ENCODE measurements around the gene CHST3.
"Not testable (repeated sequence)": the region's sequence is repeated elsewhere in the genome, so short reads cannot be mapped to it uniquely, and the experiment has no call there.

Gene CHST3

GRCh38 chr10:71985542-71986250 lies 21.5 kb downstream of the CHST3 start:
- no peaks in the 10 kb centered on the region for H3K36me3 ChIP-seq (ENCODE audit: insufficient read depth, low read length)
- no peaks in the 10 kb centered on the region for H3K9me3 ChIP-seq (ENCODE audit: low read length)
- no peaks in the 10 kb centered on the region for H3K27me3 ChIP-seq (ENCODE audit: control insufficient read depth in 1 of 2, insufficient read depth in 2 of 2, low read length in 2 of 2)
- peak overlapping the region; percentile 75 for H3K27ac ChIP-seq (ENCODE audit: low read depth, low read length)
- peaks cover 73% of the 10 kb centered on the region for H3K4me1 ChIP-seq (ENCODE audit: insufficient read depth, low read length)
- peak overlapping the region; percentile 30 for H3K9ac ChIP-seq (ENCODE audit: low read length)
- no peak overlapping the region for H3K4me3 ChIP-seq (ENCODE audit: low read depth in 1 of 2, low read length in 2 of 2)

- not testable (repeated sequence) for H3K36me3 ChIP-seq (ENCODE audit: insufficient read depth, low read length)
These were observed 24.7 kb downstream of the CHST3 start for GRCh38 chr10:71988895-71989294.

GRCh38 chr10:71989661-71990454 lies 25.7 kb downstream of the CHST3 start:
- H3K4me1 ChIP-seq (ENCODE audit: insufficient read depth, low read length) = peaks cover 35% of the 10 kb centered on the region
- H3K36me3 ChIP-seq (ENCODE audit: insufficient read depth, low read length) = no peaks in the 10 kb centered on the region
- no peak overlapping the region for H3K4me3 ChIP-seq (ENCODE audit: low read depth in 1 of 2, low read length in 2 of 2)
- no peaks in the 10 kb centered on the region for H3K27me3 ChIP-seq (ENCODE audit: control insufficient read depth in 1 of 2, insufficient read depth in 2 of 2, low read length in 2 of 2)
- no peak overlapping the region for H3K9ac ChIP-seq (ENCODE audit: low read length)
- H3K9me3 ChIP-seq (ENCODE audit: low read length) = no peaks in the 10 kb centered on the region
- H3K27ac ChIP-seq (ENCODE audit: low read depth, low read length) = no peak overlapping the region

More at GRCh38 chr10:71988895-71989294, 24.7 kb downstream of the CHST3 start:
- not testable (repeated sequence) for H3K9me3 ChIP-seq (ENCODE audit: low read length); H3K27ac ChIP-seq (ENCODE audit: low read depth, low read length); H3K27me3 ChIP-seq (ENCODE audit: control insufficient read depth in 1 of 2, insufficient read depth in 2 of 2, low read length in 2 of 2); H3K9ac ChIP-seq (ENCODE audit: low read length); H3K4me3 ChIP-seq (ENCODE audit: low read depth in 1 of 2, low read length in 2 of 2)
- H3K4me1 ChIP-seq (ENCODE audit: insufficient read depth, low read length) = peaks cover 41% of the 10 kb centered on the region

GRCh38 chr10:71990706-71991269 lies 26.6 kb downstream of the CHST3 start:
- no peak overlapping the region for H3K27ac ChIP-seq (ENCODE audit: low read depth, low read length)
- peaks cover 31% of the 10 kb centered on the region for H3K4me1 ChIP-seq (ENCODE audit: insufficient read depth, low read length)
- no peaks in the 10 kb centered on the region for H3K36me3 ChIP-seq (ENCODE audit: insufficient read depth, low read length)
- no peaks in the 10 kb centered on the region for H3K9me3 ChIP-seq (ENCODE audit: low read length)
- H3K27me3 ChIP-seq (ENCODE audit: control insufficient read depth in 1 of 2, insufficient read depth in 2 of 2, low read length in 2 of 2) = no peaks in the 10 kb centered on the region
- H3K9ac ChIP-seq (ENCODE audit: low read length) = no peak overlapping the region
- H3K4me3 ChIP-seq (ENCODE audit: low read depth in 1 of 2, low read length in 2 of 2) = no peak overlapping the region

GRCh38 chr10:71995449-71995848 lies 31.3 kb downstream of the CHST3 start:
- no peak overlapping the region for H3K4me3 ChIP-seq (ENCODE audit: low read depth in 1 of 2, low read length in 2 of 2)
- H3K27ac ChIP-seq (ENCODE audit: low read depth, low read length) = no peak overlapping the region
- H3K27me3 ChIP-seq (ENCODE audit: control insufficient read depth in 1 of 2, insufficient read depth in 2 of 2, low read length in 2 of 2) = no peaks in the 10 kb centered on the region
- H3K36me3 ChIP-seq (ENCODE audit: insufficient read depth, low read length) = no peaks in the 10 kb centered on the region
- no peak overlapping the region for H3K9ac ChIP-seq (ENCODE audit: low read length)
- no peaks in the 10 kb centered on the region for H3K9me3 ChIP-seq (ENCODE audit: low read length)
- H3K4me1 ChIP-seq (ENCODE audit: insufficient read depth, low read length) = peaks cover 53% of the 10 kb centered on the region

- no peak overlapping the region for H3K9ac ChIP-seq (ENCODE audit: low read length)
- H3K36me3 ChIP-seq (ENCODE audit: insufficient read depth, low read length) = no peaks in the 10 kb centered on the region
- peaks cover 58% of the 10 kb centered on the region for H3K4me1 ChIP-seq (ENCODE audit: insufficient read depth, low read length)
- no peaks in the 10 kb centered on the region for H3K9me3 ChIP-seq (ENCODE audit: low read length)
- no peak overlapping the region for H3K27ac ChIP-seq (ENCODE audit: low read depth, low read length)
- no peaks in the 10 kb centered on the region for H3K27me3 ChIP-seq (ENCODE audit: control insufficient read depth in 1 of 2, insufficient read depth in 2 of 2, low read length in 2 of 2)
- H3K4me3 ChIP-seq (ENCODE audit: low read depth in 1 of 2, low read length in 2 of 2) = no peak overlapping the region
These were observed 31.8 kb downstream of the CHST3 start for GRCh38 chr10:71995887-71996575.

GRCh38 chr10:71996592-71997371 lies 32.6 kb downstream of the CHST3 start:
- Histone ChIP-seq H3K27me3 (ENCODE audit: control insufficient read depth in 1 of 2, insufficient read depth in 2 of 2, low read length in 2 of 2) (no peaks in the 10 kb centered on the region), H3K27ac (ENCODE audit: low read depth, low read length) (no peak overlapping the region), H3K9ac (ENCODE audit: low read length) (no peak overlapping the region), H3K4me1 (ENCODE audit: insufficient read depth, low read length) (peaks cover 61% of the 10 kb centered on the region), H3K36me3 (ENCODE audit: insufficient read depth, low read length) (no peaks in the 10 kb centered on the region), H3K4me3 (ENCODE audit: low read depth in 1 of 2, low read length in 2 of 2) (no peak overlapping the region), H3K9me3 (ENCODE audit: low read length) (no peaks in the 10 kb centered on the region)

- Histone ChIP-seq H3K4me1 (ENCODE audit: insufficient read depth, low read length) (peaks cover 61% of the 10 kb centered on the region), H3K9ac (ENCODE audit: low read length) (no peak overlapping the region), H3K27me3 (ENCODE audit: control insufficient read depth in 1 of 2, insufficient read depth in 2 of 2, low read length in 2 of 2) (no peaks in the 10 kb centered on the region), H3K4me3 (ENCODE audit: low read depth in 1 of 2, low read length in 2 of 2) (no peak overlapping the region), H3K9me3 (ENCODE audit: low read length) (no peaks in the 10 kb centered on the region), H3K27ac (ENCODE audit: low read depth, low read length) (peak overlapping the region; percentile 86), H3K36me3 (ENCODE audit: insufficient read depth, low read length) (no peaks in the 10 kb centered on the region)
These were observed 34.1 kb downstream of the CHST3 start for GRCh38 chr10:71998119-71998839.

GRCh38 chr10:71998840-71999194 lies 34.6 kb downstream of the CHST3 start:
- no peak overlapping the region for H3K9ac ChIP-seq (ENCODE audit: low read length)
- H3K27me3 ChIP-seq (ENCODE audit: control insufficient read depth in 1 of 2, insufficient read depth in 2 of 2, low read length in 2 of 2) = no peaks in the 10 kb centered on the region
- no peaks in the 10 kb centered on the region for H3K9me3 ChIP-seq (ENCODE audit: low read length)
- no peaks in the 10 kb centered on the region for H3K36me3 ChIP-seq (ENCODE audit: insufficient read depth, low read length)
- peaks cover 61% of the 10 kb centered on the region for H3K4me1 ChIP-seq (ENCODE audit: insufficient read depth, low read length)
- H3K27ac ChIP-seq (ENCODE audit: low read depth, low read length) = peak overlapping the region; percentile 86
- H3K4me3 ChIP-seq (ENCODE audit: low read depth in 1 of 2, low read length in 2 of 2) = no peak overlapping the region

- peak overlapping the region in 1 of 2 donors; percentile 30 for H3K4me3 ChIP-seq (ENCODE audit: low read depth in 1 of 2, low read length in 2 of 2)
- peak overlapping the region; percentile 86 for H3K27ac ChIP-seq (ENCODE audit: low read depth, low read length)
- peaks cover 61% of the 10 kb centered on the region for H3K4me1 ChIP-seq (ENCODE audit: insufficient read depth, low read length)
- no peaks in the 10 kb centered on the region for H3K36me3 ChIP-seq (ENCODE audit: insufficient read depth, low read length)
- no peaks in the 10 kb centered on the region for H3K27me3 ChIP-seq (ENCODE audit: control insufficient read depth in 1 of 2, insufficient read depth in 2 of 2, low read length in 2 of 2)
- no peak overlapping the region for H3K9ac ChIP-seq (ENCODE audit: low read length)
- H3K9me3 ChIP-seq (ENCODE audit: low read length) = no peaks in the 10 kb centered on the region
These were observed 35.3 kb downstream of the CHST3 start for GRCh38 chr10:71999360-72000072.

All from muscle layer of colon (tissue), 2 donors.